Stimulated activated CD8-positive, alpha-beta memory T cell treated with anti-CD3 and anti-CD28 coated beads, Interleukin-2, amount 100 ng/mL, for 48 hours (primary cell): ENCODE measurements around the gene DCDC2C.
"Not testable (repeated sequence)": the region's sequence is repeated elsewhere in the genome, so short reads cannot be mapped to it uniquely, and the experiment has no call there.

Experiments
- DNase-seq, 2 donors: peaks; one replicate each; pipeline ENCODE4 v3.0.0-alpha.2; 2020; ENCODE audit warnings: low read depth in 2 of 2

The DCDC2C gene

GRCh38 chr2:3771576-3771975 lies 68.2 kb downstream of the DCDC2C start:
- no peak for DNase-seq

GRCh38 chr2:3774336-3774735 lies 71.0 kb downstream of the DCDC2C start:
- DNase-seq: no peak

GRCh38 chr2:3776311-3776710 lies 72.9 kb downstream of the DCDC2C start:
- DNase-seq: no peak

- DNase-seq: no peak
Observed at GRCh38 chr2:3777966-3778365, 74.6 kb downstream of the DCDC2C start.

- DNase-seq: no peak
Observed at GRCh38 chr2:3778851-3779495, 75.6 kb downstream of the DCDC2C start.

- DNase-seq: no peak
Observed at GRCh38 chr2:3779496-3780049, 76.2 kb downstream of the DCDC2C start.

GRCh38 chr2:3780477-3781402 lies 77.4 kb downstream of the DCDC2C start:
- peak; percentile 29 to 43 for DNase-seq

GRCh38 chr2:3784731-3785130 lies 81.4 kb downstream of the DCDC2C start:
- no peak for DNase-seq

- no peak for DNase-seq
Observed at GRCh38 chr2:3785220-3785889, 82.0 kb downstream of the DCDC2C start.

GRCh38 chr2:3785890-3786273 lies 82.5 kb downstream of the DCDC2C start:
- DNase-seq: no peak

GRCh38 chr2:3787768-3788167 lies 84.4 kb downstream of the DCDC2C start:
- no peak for DNase-seq

- no peak for DNase-seq
Observed at GRCh38 chr2:3789256-3789655, 85.9 kb downstream of the DCDC2C start.

- DNase-seq: no peak
Observed at GRCh38 chr2:3793249-3793648, 89.9 kb downstream of the DCDC2C start.

GRCh38 chr2:3801506-3801905 lies 98.1 kb downstream of the DCDC2C start:
- no peak for DNase-seq

GRCh38 chr2:3805201-3805939 lies 102.0 kb downstream of the DCDC2C start:
- no peak for DNase-seq

GRCh38 chr2:3806168-3806567 lies 102.8 kb downstream of the DCDC2C start:
- DNase-seq: no peak

GRCh38 chr2:3806730-3807129 lies 103.4 kb downstream of the DCDC2C start:
- no peak for DNase-seq

- no peak for DNase-seq
Observed at GRCh38 chr2:3807853-3808252, 104.5 kb downstream of the DCDC2C start.

- no peak for DNase-seq
Observed at GRCh38 chr2:3814706-3815245, 111.4 kb downstream of the DCDC2C start.

GRCh38 chr2:3817144-3817543 lies 113.8 kb downstream of the DCDC2C start:
- DNase-seq: not testable (repeated sequence)

GRCh38 chr2:3823748-3824147 lies 120.4 kb downstream of the DCDC2C start:
- DNase-seq: no peak
